IMR-90 (cell line): Measurements from ENCODE around the gene NARS2.

Experiments used
- BHLHE40 ChIP-seq: fragments of 150-350 bp; IDR thresholded peaks from 2 replicates; pipeline ENCODE4 v1.6.1; 2016; ENCODE audit warnings: mild to moderate bottlenecking, low read depth, low read length
- CEBPB ChIP-seq: IDR thresholded peaks from 2 replicates; pipeline ENCODE4 v1.6.1; 2012; ENCODE audit warnings: low read depth, low read length, improper control_type of control experiment
- CHD1 ChIP-seq: IDR thresholded peaks from 2 replicates; pipeline ENCODE4 v1.6.1; 2012; ENCODE audit warnings: low read depth, low read length, improper control_type of control experiment
- CTCF ChIP-seq: conservative IDR thresholded peaks from 2 replicates; pipeline ENCODE4 v1.5.1; 2012; ENCODE audit warnings: mild to moderate bottlenecking, low read depth, low read length, improper control_type of control experiment
- ELK1 ChIP-seq: fragments of 150-350 bp; IDR thresholded peaks from 2 replicates; pipeline ENCODE4 v1.6.1; 2016; ENCODE audit warnings: low read depth, mild to moderate bottlenecking, low read length, moderate library complexity, borderline replicate concordance
- FOS ChIP-seq: fragments of 150-350 bp; IDR thresholded peaks from 2 replicates; pipeline ENCODE4 v1.6.1; 2016; ENCODE audit warnings: low read depth, low read length
- MAFK ChIP-seq: IDR thresholded peaks from 2 replicates; pipeline ENCODE4 v1.6.1; 2012; ENCODE audit warnings: low read depth, low read length, improper control_type of control experiment
- POLR2A ChIP-seq: IDR thresholded peaks from 2 replicates; pipeline ENCODE4 v1.6.1; 2012; ENCODE audit warnings: mild to moderate bottlenecking, low read depth, low read length
- RAD21 ChIP-seq: IDR thresholded peaks from 2 replicates; pipeline ENCODE4 v1.6.1; 2012; ENCODE audit warnings: low read length, improper control_type of control experiment
- RCOR1 ChIP-seq: IDR thresholded peaks from 2 replicates; pipeline ENCODE4 v1.6.1; 2012; ENCODE audit warnings: mild to moderate bottlenecking, low read length, improper control_type of control experiment; ENCODE audit not compliant: insufficient replicate concordance
- RFX5 ChIP-seq: IDR thresholded peaks from 2 replicates; pipeline ENCODE4 v1.8.0; 2012; ENCODE audit warnings: low read depth, mild to moderate bottlenecking, low read length, moderate library complexity
- USF2 ChIP-seq: fragments of 150-350 bp; IDR thresholded peaks from 2 replicates; pipeline ENCODE4 v1.6.1; 2017; ENCODE audit warnings: mild to moderate bottlenecking, antibody characterized with exemption, low read length, low read depth

GRCh38 chr11:78560153-78560552 lies 14.5 kb downstream of the NARS2 start:
- no peak for TF ChIP-seq CTCF
- TF ChIP-seq MAFK, result no peak
- no peak for TF ChIP-seq POLR2A
- no peak for TF ChIP-seq CHD1
- TF ChIP-seq RCOR1, result no peak
- TF ChIP-seq USF2, result no peak
- TF ChIP-seq RAD21, result no peak
- no peak for TF ChIP-seq BHLHE40
- TF ChIP-seq ELK1, result no peak
- TF ChIP-seq CEBPB, result no peak
- TF ChIP-seq RFX5, result no peak
- no peak for TF ChIP-seq FOS
